HG03469 (cell line): ENCODE results near the gene CDH9.

ENCODE experiments used
- ATAC-seq: cut with Tn5 transposase; IDR thresholded peaks from one replicate; pipeline ENCODE4 v1.9.1; 2021; ENCODE audit warnings: mild to moderate bottlenecking, moderate library complexity, moderate number of reproducible peaks; ENCODE audit not compliant: unreplicated experiment

Gene CDH9

GRCh38 chr5:26843677-26844076, 194.7 kb downstream of the CDH9 start:
- ATAC-seq: no peak

DNA sequence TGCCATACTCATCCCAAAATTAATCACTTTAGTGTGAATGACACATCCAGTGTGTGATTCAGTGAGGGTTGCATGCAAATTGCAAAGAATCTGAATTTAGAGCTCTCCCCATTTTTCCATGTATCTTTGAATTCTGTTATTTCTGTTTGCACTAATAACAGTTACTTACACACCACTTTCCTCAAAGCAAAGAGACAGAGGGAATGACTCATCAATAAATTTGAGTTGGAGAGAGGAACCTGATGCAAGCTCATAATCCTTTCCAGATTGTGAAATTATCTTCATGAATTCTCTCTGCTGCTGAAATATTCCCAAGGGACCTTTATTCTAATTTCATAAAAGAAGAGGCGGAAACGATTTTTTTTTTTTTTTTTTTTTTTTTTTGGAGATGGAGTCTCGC, 204.8 kb downstream of the CDH9 start:
- no peak for ATAC-seq
